GM12801 (cell line): ENCODE data around the gene TMEM204.

Source experiments
- CTCF ChIP-seq: IDR thresholded peaks from one replicate; pipeline ENCODE4 v1.5.1; 2011; ENCODE audit warnings: control low read depth; ENCODE audit not compliant: insufficient read length; ENCODE audit errors: extremely low read depth

The TMEM204 gene

GRCh38 chr16:1527836-1528811 lies 5.3 kb upstream of the TMEM204 start:
- TF ChIP-seq CTCF = no peak

- no peak for TF ChIP-seq CTCF
These were observed 4.4 kb upstream of the TMEM204 start for GRCh38 chr16:1528921-1529537.

- no peak for TF ChIP-seq CTCF
These were observed 3.0 kb upstream of the TMEM204 start for GRCh38 chr16:1530349-1530882.

- no peak for TF ChIP-seq CTCF
These were observed 2.4 kb upstream of the TMEM204 start for GRCh38 chr16:1530883-1531637.

- TF ChIP-seq CTCF = no peak
These were observed 1.9 kb upstream of the TMEM204 start for GRCh38 chr16:1531638-1531910.

GRCh38 chr16:1532081-1532760 lies 1.2 kb upstream of the TMEM204 start:
- TF ChIP-seq CTCF = no peak
